HepG2 (cell line): ENCODE measurements around the gene CD300A. TPM values are rescaled to one million over a fixed set of nuclear protein-coding genes. Genes with fewer than 3 reads are reported as not detected.

Source experiments
- CREB1 ChIP-seq, 2 experiments: fragments of 450-650 bp in 1 of 2; IDR thresholded peaks; 2 replicates each; pipeline ENCODE4 v1.6.1; 2016 to 2017; ENCODE audit warnings: control low read depth in 1 of 2, mild to moderate bottlenecking in 1 of 2, missing compliant biosample characterization in 1 of 2, missing genetic modification characterization in 1 of 2
- DNMT1 ChIP-seq: sonication (generic); formaldehyde crosslinking; IDR thresholded peaks from 2 replicates; pipeline ENCODE4 v1.5.1; 2020; ENCODE audit warnings: mild to moderate bottlenecking, missing genetic modification reagents
- GABPB1 ChIP-seq: IDR thresholded peaks from 2 replicates; pipeline ENCODE4 v1.6.1; 2016; ENCODE audit warnings: mild to moderate bottlenecking, missing genetic modification reagents, moderate library complexity, missing compliant biosample characterization
- HBP1 ChIP-seq: IDR thresholded peaks from 2 replicates; pipeline ENCODE4 v1.6.1; 2016; ENCODE audit warnings: low read depth, control low read depth
- HNRNPLL ChIP-seq: fragments of 200-400 bp; formaldehyde crosslinking; IDR thresholded peaks from 2 replicates; pipeline ENCODE4 v1.6.1; 2017; ENCODE audit warnings: mild to moderate bottlenecking, low read depth, low read length; ENCODE audit not compliant: poor library complexity, severe bottlenecking
- POGK ChIP-seq: sonication (generic); formaldehyde crosslinking; conservative IDR thresholded peaks from 2 replicates; pipeline ENCODE4 v1.8.0; 2022; ENCODE audit warnings: mild to moderate bottlenecking, moderate library complexity, missing genetic modification reagents
- PPARG ChIP-seq: conservative IDR thresholded peaks from 2 replicates; pipeline ENCODE4 v1.6.1; 2016; ENCODE audit warnings: missing biosample characterization, missing genetic modification reagents
- XBP1 ChIP-seq: sonication (generic); formaldehyde crosslinking; IDR thresholded peaks from 2 replicates; pipeline ENCODE4 v1.5.0; 2020; ENCODE audit warnings: missing genetic modification reagents
- YY1 ChIP-seq: IDR thresholded peaks from 2 replicates; pipeline ENCODE4 v1.6.1; 2011; ENCODE audit warnings: low read length, low read depth, moderate library complexity, mild to moderate bottlenecking; ENCODE audit not compliant: insufficient read depth, insufficient replicate concordance
- ZBTB20 ChIP-seq: sonication (generic); formaldehyde crosslinking; IDR thresholded peaks from 2 replicates; pipeline ENCODE4 v1.8.1; 2023; ENCODE audit warnings: missing genetic modification reagents, low read depth, mild to moderate bottlenecking, borderline replicate concordance
- ZBTB44 ChIP-seq: sonication (generic); formaldehyde crosslinking; IDR thresholded peaks from 2 replicates; pipeline ENCODE4 v1.4.0; 2020; ENCODE audit warnings: missing genetic modification reagents
- ZFP41 ChIP-seq: sonication (generic); formaldehyde crosslinking; IDR thresholded peaks from 2 replicates; pipeline ENCODE4 v1.4.0; 2020; ENCODE audit warnings: mild to moderate bottlenecking, missing genetic modification reagents, borderline replicate concordance
- ZIK1 ChIP-seq: sonication (generic); formaldehyde crosslinking; IDR thresholded peaks from 2 replicates; pipeline ENCODE4 v1.5.0; 2020; ENCODE audit warnings: mild to moderate bottlenecking, low read depth, missing genetic modification reagents, borderline replicate concordance
- ZNF629 ChIP-seq: sonication (generic); formaldehyde crosslinking; conservative IDR thresholded peaks from 2 replicates; pipeline ENCODE4 v1.5.0; 2020; ENCODE audit warnings: missing genetic modification reagents
- ZNF784 ChIP-seq: sonication (generic); formaldehyde crosslinking; IDR thresholded peaks from 2 replicates; pipeline ENCODE4 v1.5.1; 2020; ENCODE audit warnings: missing genetic modification reagents, mild to moderate bottlenecking, borderline replicate concordance
- ZNF800 ChIP-seq: sonication (generic); formaldehyde crosslinking; IDR thresholded peaks from 2 replicates; pipeline ENCODE4 v1.4.0; 2020; ENCODE audit warnings: missing genetic modification reagents
- ZNF879 ChIP-seq: sonication (generic); formaldehyde crosslinking; IDR thresholded peaks from 2 replicates; pipeline ENCODE4 v1.8.1; 2023; ENCODE audit warnings: missing genetic modification reagents
- polyA plus RNA-seq, 8 experiments: library from polyadenylated mRNA; depleted of rRNA in 3 of 8; stranded (reverse) in 7 of 8; unstranded in 1 of 8; fragments of >200 nt; fragmentation: Illumina TruSeq in 4 of 8; extraction: Trizol in 4 of 8; gene quantifications; 2 replicates each; pipeline versions ENCODE4 v1.2.1 to v1.2.3, GENCODE V29; 2011 to 2016; ENCODE audit warnings: low read depth in 4 of 8, missing spikeins in 1 of 8, mixed read lengths in 1 of 8; ENCODE audit not compliant: insufficient read depth in 1 of 8
- total RNA-seq, 5 experiments: library from RNA; depleted of rRNA; stranded (reverse); fragments of >200 nt; fragmentation: Illumina TruSeq; extraction: Trizol; gene quantifications; 2 replicates each; pipeline ENCODE4 v1.2.3, GENCODE V29; 2016; ENCODE audit warnings: low read depth in 1 of 5

CD300A gene
- total and polyA plus RNA-seq, 2 of the 13 experiments (the other 11 are each of a cell fraction or from before 2014, with no cell fraction given), result not detected

GRCh38 chr17:74454197-74455024 lies 12.0 kb upstream of the CD300A start (continued):
- TF ChIP-seq DNMT1 (CRISPR knock-in tag) (no peak), PPARG (CRISPR knock-in tag) (peak; percentile 55; the same call in 1 of the 2 replicates), ZBTB20 (CRISPR knock-in tag) (peak; percentile 65; the same call in 1 of the 2 replicates), HBP1 (no peak; the same call in 1 of the 2 replicates), YY1 (peak; percentile 26), HNRNPLL (peak; percentile 40), ZFP41 (CRISPR knock-in tag) (no peak), ZNF629 (no peak), ZNF784 (CRISPR knock-in tag) (peak; percentile 39; the same call in 1 of the 2 replicates), ZNF800 (peak; percentile 79; the same call in 1 of the 2 replicates), ZNF879 (CRISPR knock-in tag) (no peak), ZIK1 (no peak), POGK (CRISPR knock-in tag) (peak; percentile 77), GABPB1 (CRISPR knock-in tag) (peak; percentile 36), ZBTB44 (CRISPR knock-in tag) (no peak), CREB1 (IDR thresholded peaks at IDR 0.05) (no peak), CREB1 (CRISPR knock-in tag; IDR thresholded peaks at IDR 0.05) (no peak), XBP1 (CRISPR knock-in tag) (no peak)
